ENCODE measurements around the gene CSH2. TPM values are rescaled to one million over a fixed set of nuclear protein-coding genes. Genes with fewer than 3 reads are reported as not detected.

Gene CSH2
- total and polyA plus RNA-seq, 2 of the 13 experiments (the other 11 are each of a cell fraction or from before 2014, with no cell fraction given), result not detected

GRCh38 chr17:63842540-63843386 is 30.7 kb downstream of the CSH2 start, which contains the start of gene SMARCD2 (continued):
- TF ChIP-seq NONO (IDR thresholded peaks at IDR 0.05) (no peak), NONO (CRISPR knock-in tag; conservative IDR thresholded peaks at IDR 0.05) (peak; percentile 98), ZEB1 (IDR thresholded peaks at IDR 0.05; ENCODE audit: insufficient replicate concordance, low read depth) (peak; percentile 27), ZC3H13 (CRISPR knock-in tag; IDR thresholded peaks at IDR 0.05) (peak; percentile 97), PLRG1 (conservative IDR thresholded peaks at IDR 0.05) (no peak), ZNF274 (CRISPR knock-in tag; IDR thresholded peaks at IDR 0.05) (peak; percentile 60; the same call in 1 of the 2 replicates), HNRNPL (IDR thresholded peaks at IDR 0.05; ENCODE audit: low read depth, low read length) (no peak), NCOR1 (IDR thresholded peaks at IDR 0.05; ENCODE audit: borderline replicate concordance, low read length) (peak; percentile 68; the same call in 1 of the 2 replicates), FOXJ3 (CRISPR knock-in tag; IDR thresholded peaks at IDR 0.05; ENCODE audit: borderline replicate concordance) (peak; percentile 86), FOXK1 (CRISPR knock-in tag; IDR thresholded peaks at IDR 0.05; ENCODE audit: borderline replicate concordance, low read depth) (peak; percentile 87), ZNF30 (CRISPR knock-in tag; IDR thresholded peaks at IDR 0.05) (no peak), ZNF224 (CRISPR knock-in tag; IDR thresholded peaks at IDR 0.05) (peak; percentile 50; the same call in 1 of the 2 replicates), ZNF256 (CRISPR knock-in tag; conservative IDR thresholded peaks at IDR 0.05) (peak; percentile 83), BCL3 (CRISPR knock-in tag; IDR thresholded peaks at IDR 0.05) (peak; percentile 58), ZBTB42 (CRISPR knock-in tag; IDR thresholded peaks at IDR 0.05) (0 out of 2 replicates have a peak, but pooled peaks have one; percentile 56), NFIB (CRISPR knock-in tag; IDR thresholded peaks at IDR 0.05; ENCODE audit: borderline replicate concordance) (no peak), WIZ (CRISPR knock-in tag; IDR thresholded peaks at IDR 0.05) (no peak), KLF11 (CRISPR knock-in tag; IDR thresholded peaks at IDR 0.05) (peak; percentile 85; the same call in 1 of the 2 replicates), ZNF678 (CRISPR knock-in tag; IDR thresholded peaks at IDR 0.05) (no peak), ATF6 (CRISPR knock-in tag; conservative IDR thresholded peaks at IDR 0.05) (peak; percentile 93; the same call in 1 of the 2 replicates), PHF5A (CRISPR knock-in tag; IDR thresholded peaks at IDR 0.05; ENCODE audit: low read depth, unreplicated experiment) (peak; percentile 99), ATAD3A (CRISPR knock-in tag; IDR thresholded peaks at IDR 0.05) (no peak), SETDB1 (CRISPR knock-in tag; IDR thresholded peaks at IDR 0.05; ENCODE audit: borderline replicate concordance) (no peak), NPAS2 (CRISPR knock-in tag; IDR thresholded peaks at IDR 0.05; ENCODE audit: borderline replicate concordance) (no peak), POLR2A (IDR thresholded peaks at IDR 0.05; ENCODE audit: insufficient read depth in 1 of 2, low read depth in 2 of 2, low read length in 2 of 2) (peak; percentile 54 to 81), BHLHE40 (IDR thresholded peaks at IDR 0.05; ENCODE audit: low read length) (0 out of 2 replicates have a peak, but pooled peaks have one; percentile 19), KLF9 (CRISPR knock-in tag; IDR thresholded peaks at IDR 0.05; ENCODE audit: low read depth) (peak; percentile 91; the same call in 1 of the 2 replicates), ZNF101 (CRISPR knock-in tag; IDR thresholded peaks at IDR 0.05; ENCODE audit: borderline replicate concordance, low read depth) (no peak), POGZ (CRISPR knock-in tag; IDR thresholded peaks at IDR 0.05) (peak; percentile 92), HOXD1 (CRISPR knock-in tag; IDR thresholded peaks at IDR 0.05) (peak; percentile 95), ZNF329 (CRISPR knock-in tag; IDR thresholded peaks at IDR 0.05; ENCODE audit: low read depth) (peak; percentile 56)
